Activated T-cell treated with anti-CD3 and anti-CD28 coated beads for 24 hours (primary cell): Measurements from ENCODE around the gene ALOX15B.

ENCODE experiments used
- DNase-seq: peaks from one replicate; pipeline ENCODE4 v3.0.0-alpha.2; 2020; ENCODE audit warnings: low read depth

The ALOX15B gene

GRCh38 chr17:8080208-8080798, 41.4 kb downstream of the ALOX15B start:
- no peak for DNase-seq

DNA sequence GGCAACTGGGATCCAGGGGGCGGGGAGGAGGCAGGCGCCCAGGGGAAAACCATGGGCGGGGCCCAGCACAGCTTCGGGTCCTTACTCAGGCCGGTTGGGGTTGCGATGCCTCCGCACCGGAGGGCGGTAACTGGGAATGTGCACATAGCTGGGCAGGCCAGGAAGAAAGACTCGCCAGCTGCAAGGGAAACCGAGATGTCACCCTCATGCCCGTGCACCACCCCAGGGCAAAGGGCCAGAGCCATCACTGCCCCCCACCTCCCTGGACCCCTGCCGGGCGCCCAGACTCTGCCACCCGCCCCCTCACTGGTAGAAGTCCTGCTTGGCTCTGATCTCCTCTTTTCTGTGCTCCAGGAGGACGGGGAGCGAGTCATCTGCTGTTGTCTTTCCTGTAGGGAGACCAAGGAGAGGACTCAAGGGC, 42.0 kb downstream of the ALOX15B start:
- DNase-seq, result no peak

GRCh38 chr17:8081876-8082275, 43.0 kb downstream of the ALOX15B start:
- no peak for DNase-seq

DNA sequence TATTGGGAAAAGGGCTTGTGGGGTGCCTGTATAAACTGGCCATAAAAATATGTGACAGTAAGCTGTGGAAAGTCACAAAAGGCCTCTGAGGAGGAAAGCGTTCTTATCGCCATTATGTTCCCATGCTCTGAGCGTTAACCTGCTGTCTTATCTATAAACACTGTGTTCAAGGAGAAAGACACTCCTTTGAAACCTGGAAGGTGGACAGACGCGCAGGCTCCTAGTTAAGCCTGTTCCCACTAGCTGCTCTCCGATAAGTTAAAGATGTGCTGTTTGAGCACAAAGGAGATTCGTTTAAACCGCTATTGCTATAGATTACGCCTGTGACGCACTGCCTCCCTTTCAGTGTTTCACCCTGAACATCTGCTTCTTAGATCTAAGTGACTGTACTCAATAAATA, 43.4 kb downstream of the ALOX15B start:
- no peak for DNase-seq

DNA sequence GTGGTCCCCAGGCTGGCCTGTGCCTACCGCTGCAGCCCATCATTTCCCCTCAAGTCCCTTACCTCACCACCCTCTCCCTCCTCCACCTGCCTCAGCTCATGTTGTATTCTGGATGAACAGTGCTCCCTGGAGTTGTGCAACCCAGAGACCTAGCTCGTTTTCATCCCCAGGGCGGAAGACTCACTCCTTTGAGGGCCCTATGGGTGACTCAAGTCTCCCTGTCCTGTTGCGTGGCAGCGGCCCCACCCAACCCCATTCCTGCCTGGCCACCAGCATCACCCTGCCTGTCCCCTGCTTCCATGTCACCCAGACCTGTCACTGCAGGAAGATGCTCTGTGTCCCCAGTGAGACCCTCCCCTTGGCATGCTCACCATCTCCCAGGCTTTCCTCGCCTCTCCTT, 45.4 kb downstream of the ALOX15B start:
- DNase-seq, result no peak

GRCh38 chr17:8087075-8087951, 48.5 kb downstream of the ALOX15B start, which contains the start of gene ALOX12B:
TSS of gene ALOX12B (minus strand) at chr17:8087716. CDS start at chr17:8087442, 274 bp downstream.
- no peak for DNase-seq

DNA sequence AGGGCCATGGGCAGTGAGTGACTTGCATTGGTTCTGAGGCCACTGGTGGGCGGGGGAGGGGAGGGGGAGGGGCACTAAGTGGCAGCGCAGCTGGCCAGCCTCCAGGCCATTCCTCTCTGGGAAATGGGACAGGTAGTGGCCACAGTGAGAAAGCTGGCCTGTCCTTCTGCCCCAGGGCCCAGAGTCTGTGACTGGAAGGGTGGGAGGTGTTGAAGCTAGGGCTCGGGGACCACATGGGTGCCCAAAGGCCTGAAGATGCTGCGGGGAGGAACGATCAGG, 49.0 kb downstream of the ALOX15B start:
- no peak for DNase-seq

DNA sequence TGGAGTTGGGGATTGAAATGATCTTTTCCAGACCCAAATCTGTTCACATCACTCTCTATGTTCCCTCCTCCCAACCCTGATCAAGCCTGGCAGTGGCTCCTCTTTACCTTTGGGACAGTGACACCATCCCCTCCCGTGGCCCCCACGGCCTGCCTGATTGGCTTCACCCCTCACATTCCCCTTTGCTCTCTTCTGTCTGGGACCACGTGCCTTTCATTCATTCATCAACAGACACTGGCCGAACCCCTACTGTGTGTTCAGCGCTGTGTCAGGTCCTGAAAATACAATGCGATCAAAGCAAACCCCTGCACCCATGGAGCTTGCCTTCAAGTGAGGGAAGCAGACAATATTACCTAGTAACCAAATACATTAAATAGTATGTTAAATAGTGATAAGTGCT, 50.9 kb downstream of the ALOX15B start:
- DNase-seq, result no peak

DNA sequence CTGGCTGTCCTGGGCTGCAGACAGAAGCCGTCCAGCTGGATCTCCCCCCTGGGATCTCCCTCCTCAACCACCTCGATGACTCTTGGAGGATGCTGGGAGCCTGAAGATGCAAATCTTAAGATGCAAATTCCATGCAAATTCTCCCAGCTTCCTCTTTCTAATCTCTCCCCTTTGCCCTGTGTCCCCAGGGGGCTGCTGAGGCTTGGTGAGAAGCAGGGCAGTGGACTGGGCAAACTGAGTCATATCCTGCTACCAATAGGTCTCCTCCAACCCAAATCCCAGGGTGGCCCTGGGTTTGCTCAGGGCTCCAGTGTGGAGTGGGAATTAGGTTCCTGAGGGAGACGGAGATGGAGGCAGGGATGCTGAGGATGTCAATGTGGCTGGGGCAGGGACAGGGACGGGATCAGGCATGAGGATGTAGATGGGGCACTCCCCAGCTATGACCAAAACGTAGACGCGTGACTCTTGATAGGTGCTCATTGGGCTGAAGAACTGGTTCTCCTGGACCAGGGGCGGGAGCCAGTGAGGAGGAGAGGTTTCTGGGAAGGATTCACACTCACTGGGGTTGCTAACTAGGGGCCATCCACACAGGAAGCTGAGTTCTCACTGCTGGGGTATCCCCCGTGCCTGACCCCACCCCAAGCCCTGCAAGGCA, 52.3 kb downstream of the ALOX15B start:
- DNase-seq, result no peak

DNA sequence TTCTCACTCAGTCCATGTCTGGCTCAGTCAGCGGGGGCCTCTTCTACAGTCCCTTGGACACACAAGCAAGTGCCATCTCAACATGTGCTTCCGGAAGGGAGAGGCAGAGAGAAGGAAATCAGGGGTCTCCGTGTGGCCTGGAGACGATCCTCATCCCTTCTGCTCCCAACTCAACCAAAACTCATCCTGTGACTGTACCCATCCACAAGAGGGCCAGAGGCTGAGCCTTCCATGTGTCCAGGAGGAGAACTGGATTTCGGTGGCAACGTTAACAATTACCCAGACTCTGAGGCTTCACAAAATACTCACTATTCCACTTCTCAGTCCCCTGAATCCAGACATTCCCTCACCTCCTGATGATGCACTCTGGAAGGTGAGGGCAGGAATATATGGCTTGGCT, 56.5 kb downstream of the ALOX15B start:
- DNase-seq, result no peak

DNA sequence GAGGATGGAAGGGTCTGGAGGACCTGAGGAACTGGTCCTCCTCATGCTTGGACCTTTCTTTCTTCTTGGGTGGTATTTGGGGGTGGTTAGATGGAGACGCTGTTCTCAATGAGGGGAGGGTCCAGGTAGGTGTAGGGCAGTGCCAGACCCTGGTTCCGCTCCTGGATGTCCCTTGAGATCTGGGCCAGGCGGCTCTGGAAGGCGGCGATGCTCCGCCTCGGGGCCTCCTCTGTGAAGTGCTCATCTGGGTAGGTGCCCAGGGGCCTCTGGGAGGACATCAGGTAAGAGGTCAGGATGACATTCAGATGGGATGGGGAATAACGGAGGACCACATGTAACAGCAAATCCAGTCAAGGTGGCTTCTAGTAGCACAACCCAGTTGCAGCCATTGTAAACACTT, 57.7 kb downstream of the ALOX15B start:
- DNase-seq, result no peak
